IMR-90 (cell line): Measurements from ENCODE around the gene NAGS. TPM values are rescaled to one million over a fixed set of nuclear protein-coding genes. Genes with fewer than 3 reads are reported as not detected.

Source experiments
- ATAC-seq: fragments of 200-7000 bp; cut with Tn5 transposase; 2 replicates; pipeline ENCODE4 v1.9.1; 2020; ENCODE audit warnings: low read depth, mild to moderate bottlenecking, moderate library complexity
- BruUV-seq: library from RNA; stranded (reverse); fragments of 400-500 nt; replicated peaks from 2 replicates; lab custom pipeline; 2021; lab: Mats Ljungman, UMichigan
- CTCF ChIA-PET: fragments of 300-600 bp; formaldehyde crosslinking; extraction: SDS; loops from one replicate; lab custom pipeline; 2021; ENCODE audit warnings: antibody characterized with exemption; lab: Yijun Ruan, JAX
- POLR2A ChIA-PET: fragments of 300-600 bp; sonication (Branson Sonifier 250); formaldehyde crosslinking; loops from one replicate; lab custom pipeline; 2022; ENCODE audit warnings: antibody characterized with exemption; ENCODE audit not compliant: unreplicated experiment; lab: Charles Lee
- DNase-seq: peaks from one replicate; pipeline ENCODE4 v3.0.0; 2013
- H2AFZ ChIP-seq: replicated peaks from 2 replicates; pipeline ENCODE3; 2013; ENCODE audit warnings: low read length, mild to moderate bottlenecking; ENCODE audit not compliant: poor library complexity
- H2AK5ac ChIP-seq: 2 replicates; pipeline ENCODE4 v1.6.1; 2013; ENCODE audit warnings: low read depth, low read length, inconsistent platforms
- H2AK9ac ChIP-seq: replicated peaks from 2 replicates; pipeline ENCODE3; 2013; ENCODE audit warnings: mild to moderate bottlenecking, low read depth, low read length, moderate library complexity; ENCODE audit not compliant: poor library complexity
- H2BK120ac ChIP-seq: 2 replicates; pipeline ENCODE4 v1.6.1; 2013; ENCODE audit warnings: low read depth, low read length, inconsistent platforms
- H2BK15ac ChIP-seq: 3 replicates; pipeline ENCODE4 v1.6.1; 2013; ENCODE audit warnings: low read depth, low read length, inconsistent platforms
- H2BK20ac ChIP-seq: 2 replicates; pipeline ENCODE4 v1.6.1; 2013; ENCODE audit warnings: low read depth, mild to moderate bottlenecking, inconsistent platforms, low read length, moderate library complexity
- H2BK5ac ChIP-seq: 2 replicates; pipeline ENCODE4 v1.6.1; 2013; ENCODE audit warnings: mild to moderate bottlenecking, low read depth, low read length, inconsistent platforms; ENCODE audit not compliant: poor library complexity, severe bottlenecking
- H3K14ac ChIP-seq: replicated peaks from 2 replicates; pipeline ENCODE4 v1.6.1; 2013; ENCODE audit warnings: low read depth, low read length, inconsistent platforms
- H3K18ac ChIP-seq: 2 replicates; pipeline ENCODE4 v1.6.1; 2013; ENCODE audit warnings: low read depth, low read length, control low read depth
- H3K23ac ChIP-seq: 2 replicates; pipeline ENCODE4 v1.6.1; 2013; ENCODE audit warnings: low read depth, low read length, inconsistent platforms
- H3K27ac ChIP-seq: 2 replicates; pipeline ENCODE4 v1.5.1; 2013; ENCODE audit warnings: mild to moderate bottlenecking, control low read depth, low read length; ENCODE audit not compliant: insufficient read depth
- H3K27me3 ChIP-seq: 2 replicates; pipeline ENCODE4 v1.6.1; 2013; ENCODE audit warnings: low read length; ENCODE audit not compliant: control insufficient read depth, insufficient read depth
- H3K36me3 ChIP-seq: 2 replicates; pipeline ENCODE4 v1.6.1; 2013; ENCODE audit warnings: low read length, mixed read lengths; ENCODE audit not compliant: control insufficient read depth, insufficient read depth
- H3K4ac ChIP-seq: 2 replicates; pipeline ENCODE4 v1.6.1; 2013; ENCODE audit warnings: low read depth, low read length, inconsistent platforms
- H3K4me1 ChIP-seq: 2 replicates; pipeline ENCODE4 v1.6.1; 2013; ENCODE audit warnings: low read length, mixed read lengths; ENCODE audit not compliant: control insufficient read depth, insufficient read depth
- H3K4me2 ChIP-seq: 2 replicates; pipeline ENCODE4 v1.6.1; 2013; ENCODE audit warnings: low read depth, mild to moderate bottlenecking, control low read depth, low read length, moderate library complexity
- H3K4me3 ChIP-seq: 2 replicates; pipeline ENCODE4 v1.5.1; 2013; ENCODE audit warnings: low read depth, mild to moderate bottlenecking, control low read depth, low read length, moderate library complexity; ENCODE audit not compliant: insufficient read depth
- H3K56ac ChIP-seq: 2 replicates; pipeline ENCODE4 v1.6.1; 2013; ENCODE audit warnings: low read length, inconsistent platforms; ENCODE audit not compliant: insufficient read depth; ENCODE audit errors: extremely low read depth
- H3K79me1 ChIP-seq, 2 experiments: 2 replicates each; pipeline ENCODE4 v1.6.1; 2013; ENCODE audit warnings: low read length in 2 of 2, inconsistent platforms in 1 of 2, low read depth in 1 of 2
- H3K9ac ChIP-seq: 2 replicates; pipeline ENCODE4 v1.6.1; 2013; ENCODE audit warnings: low read depth, low read length, control low read depth
- H3K9me1 ChIP-seq: 2 replicates; pipeline ENCODE4 v1.6.1; 2013; ENCODE audit warnings: low read length, inconsistent platforms; ENCODE audit not compliant: insufficient read depth
- H3K9me3 ChIP-seq: 2 replicates; pipeline ENCODE4 v1.6.1; 2013; ENCODE audit warnings: low read length; ENCODE audit not compliant: control insufficient read depth, insufficient read depth
- H4K20me1 ChIP-seq: 2 replicates; pipeline ENCODE4 v1.6.1; 2013; ENCODE audit warnings: low read length, inconsistent platforms; ENCODE audit not compliant: insufficient read depth
- H4K5ac ChIP-seq: 2 replicates; pipeline ENCODE4 v1.6.1; 2013; ENCODE audit warnings: mild to moderate bottlenecking, low read depth, low read length, control low read depth
- H4K8ac ChIP-seq, 2 experiments: 2 replicates each; pipeline ENCODE4 v1.6.1; 2013; ENCODE audit warnings: low read depth in 2 of 2, low read length in 2 of 2, control low read depth in 1 of 2, inconsistent platforms in 1 of 2
- H4K91ac ChIP-seq: 2 replicates; pipeline ENCODE4 v1.6.1; 2013; ENCODE audit warnings: low read depth, low read length, inconsistent platforms; ENCODE audit not compliant: insufficient read depth
- BHLHE40 ChIP-seq: fragments of 150-350 bp; IDR thresholded peaks from 2 replicates; pipeline ENCODE4 v1.6.1; 2016; ENCODE audit warnings: mild to moderate bottlenecking, low read depth, low read length
- CEBPB ChIP-seq: IDR thresholded peaks from 2 replicates; pipeline ENCODE4 v1.6.1; 2012; ENCODE audit warnings: low read depth, low read length, improper control_type of control experiment
- CHD1 ChIP-seq: IDR thresholded peaks from 2 replicates; pipeline ENCODE4 v1.6.1; 2012; ENCODE audit warnings: low read depth, low read length, improper control_type of control experiment
- ELK1 ChIP-seq: fragments of 150-350 bp; IDR thresholded peaks from 2 replicates; pipeline ENCODE4 v1.6.1; 2016; ENCODE audit warnings: low read depth, mild to moderate bottlenecking, low read length, moderate library complexity, borderline replicate concordance
- FOS ChIP-seq: fragments of 150-350 bp; IDR thresholded peaks from 2 replicates; pipeline ENCODE4 v1.6.1; 2016; ENCODE audit warnings: low read depth, low read length
- MAFK ChIP-seq: IDR thresholded peaks from 2 replicates; pipeline ENCODE4 v1.6.1; 2012; ENCODE audit warnings: low read depth, low read length, improper control_type of control experiment
- MAZ ChIP-seq: IDR thresholded peaks from 2 replicates; pipeline ENCODE4 v1.6.1; 2012; ENCODE audit warnings: low read depth, mild to moderate bottlenecking, low read length, improper control_type of control experiment, moderate library complexity, borderline replicate concordance
- MXI1 ChIP-seq: IDR thresholded peaks from 2 replicates; pipeline ENCODE4 v1.6.1; 2012; ENCODE audit warnings: low read depth, mild to moderate bottlenecking, low read length, moderate library complexity, borderline replicate concordance
- NFE2L2 ChIP-seq: fragments of 150-350 bp; IDR thresholded peaks from 2 replicates; pipeline ENCODE4 v1.6.1; 2016; ENCODE audit warnings: low read depth, mild to moderate bottlenecking, low read length
- POLR2A ChIP-seq: IDR thresholded peaks from 2 replicates; pipeline ENCODE4 v1.6.1; 2012; ENCODE audit warnings: mild to moderate bottlenecking, low read depth, low read length
- RAD21 ChIP-seq: IDR thresholded peaks from 2 replicates; pipeline ENCODE4 v1.6.1; 2012; ENCODE audit warnings: low read length, improper control_type of control experiment
- RCOR1 ChIP-seq: IDR thresholded peaks from 2 replicates; pipeline ENCODE4 v1.6.1; 2012; ENCODE audit warnings: mild to moderate bottlenecking, low read length, improper control_type of control experiment; ENCODE audit not compliant: insufficient replicate concordance
- RFX5 ChIP-seq: IDR thresholded peaks from 2 replicates; pipeline ENCODE4 v1.8.0; 2012; ENCODE audit warnings: low read depth, mild to moderate bottlenecking, low read length, moderate library complexity
- SMC3 ChIP-seq: fragments of 150-350 bp; IDR thresholded peaks from 2 replicates; pipeline ENCODE4 v1.6.1; 2016; ENCODE audit warnings: low read depth, mild to moderate bottlenecking, antibody characterized with exemption, low read length, moderate library complexity
- WGBS, 2 experiments: methylation state at CpG; one replicate each; pipeline versions ENCODE4 v1.1.5 to v1.1.7; 2013; ENCODE audit warnings: missing lambda C conversion rate in 2 of 2; ENCODE audit not compliant: insufficient read length in 1 of 2; ENCODE audit errors: extremely low coverage in 2 of 2; 5-methylcytosine and 5-hydroxymethylcytosine counted together
- dilution Hi-C: fragments of 300-500 bp; cut with HindIII; formaldehyde crosslinking; loops from one replicate; pipeline ENCODE4 v1.14.3; 2018; ENCODE audit warnings: low sequenced_read_pairs; ENCODE audit not compliant: unreplicated experiment
- in situ Hi-C: fragments of 300-500 bp; cut with MboI; formaldehyde crosslinking; loops from 3 replicates; pipeline ENCODE4 v1.14.3; 2019; ENCODE audit warnings: low sequenced_read_pairs, inconsistent platforms, mixed read lengths
- intact Hi-C: fragments of 100-400 bp; cut with micrococcal nuclease; formaldehyde crosslinking; loops from 2 replicates; pipeline ENCODE4 v1.10.0; 2022
- polyA plus RNA-seq, 3 experiments: library from polyadenylated mRNA; depleted of rRNA; stranded (reverse); fragments of >200 nt; gene quantifications; 2 replicates each; pipeline ENCODE4 v1.2.3, GENCODE V29; 2012; ENCODE audit warnings: low replicate concordance in 1 of 3
- total RNA-seq: library from RNA; depleted of rRNA; stranded (reverse); fragments of >200 nt; gene quantifications from 2 replicates; pipeline ENCODE4 v1.2.3, GENCODE V29; 2012
- TF ChIP-seq, protein P1 (sequence below): fragments of 150-350 bp; IDR thresholded peaks from 2 replicates; pipeline ENCODE4 v1.6.1; 2017; ENCODE audit warnings: mild to moderate bottlenecking, antibody characterized with exemption, low read length, low read depth
- TF ChIP-seq, protein P2 (sequence below): conservative IDR thresholded peaks from 2 replicates; pipeline ENCODE4 v1.5.1; 2012; ENCODE audit warnings: mild to moderate bottlenecking, low read depth, low read length, improper control_type of control experiment

Gene NAGS
- total and polyA plus RNA-seq, 2 of the 4 experiments (the other 2 are of a cell fraction): 0.54 to 0.99 TPM

DNA sequence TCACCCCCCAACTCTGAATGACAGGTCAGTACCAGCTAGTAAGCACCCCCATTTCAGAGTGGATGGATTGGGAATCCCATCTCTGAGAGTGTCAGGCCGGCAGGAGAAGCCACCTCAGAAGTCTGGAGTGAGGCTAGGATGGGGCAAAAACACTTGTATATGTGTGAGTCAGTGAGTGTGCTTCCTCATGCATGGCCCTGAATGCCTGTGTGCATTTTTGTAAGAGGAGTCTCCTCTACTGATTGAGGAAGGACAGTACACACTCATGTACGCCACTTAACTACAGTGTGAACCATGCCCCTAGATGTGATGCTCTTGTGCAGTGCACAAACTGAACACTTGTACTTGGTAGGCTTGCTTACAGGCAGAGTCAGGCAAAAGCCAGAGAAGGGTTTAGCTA lies 22.3 kb upstream of the NAGS start:
- no peak overlapping the region for H4K91ac ChIP-seq
- WGBS, 2 experiments: no CpG with 5 or more reads among the region's 2 CpGs
- H3K4me3 ChIP-seq: no peak overlapping the region
- no peaks in the 10 kb centered on the region for H3K79me1 ChIP-seq
- ATAC-seq (no peak), DNase-seq (no peak)
- no peak overlapping the region for H2BK5ac ChIP-seq
- no peak overlapping the region for H2BK15ac ChIP-seq
- no peaks in the 10 kb centered on the region for H3K9me3 ChIP-seq
- POLR2A ChIA-PET: no interaction called here
- TF ChIP-seq SMC3 (no peak), MAZ (no peak), ELK1 (no peak), RFX5 (no peak), MAFK (no peak), BHLHE40 (no peak), CHD1 (no peak), RCOR1 (no peak), MXI1 (no peak), NFE2L2 (no peak), CEBPB (no peak), RAD21 (no peak), POLR2A (no peak), FOS (no peak)
- TF ChIP-seq, protein P1, sequence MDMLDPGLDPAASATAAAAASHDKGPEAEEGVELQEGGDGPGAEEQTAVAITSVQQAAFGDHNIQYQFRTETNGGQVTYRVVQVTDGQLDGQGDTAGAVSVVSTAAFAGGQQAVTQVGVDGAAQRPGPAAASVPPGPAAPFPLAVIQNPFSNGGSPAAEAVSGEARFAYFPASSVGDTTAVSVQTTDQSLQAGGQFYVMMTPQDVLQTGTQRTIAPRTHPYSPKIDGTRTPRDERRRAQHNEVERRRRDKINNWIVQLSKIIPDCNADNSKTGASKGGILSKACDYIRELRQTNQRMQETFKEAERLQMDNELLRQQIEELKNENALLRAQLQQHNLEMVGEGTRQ: no peak
- TF ChIP-seq, protein P2, sequence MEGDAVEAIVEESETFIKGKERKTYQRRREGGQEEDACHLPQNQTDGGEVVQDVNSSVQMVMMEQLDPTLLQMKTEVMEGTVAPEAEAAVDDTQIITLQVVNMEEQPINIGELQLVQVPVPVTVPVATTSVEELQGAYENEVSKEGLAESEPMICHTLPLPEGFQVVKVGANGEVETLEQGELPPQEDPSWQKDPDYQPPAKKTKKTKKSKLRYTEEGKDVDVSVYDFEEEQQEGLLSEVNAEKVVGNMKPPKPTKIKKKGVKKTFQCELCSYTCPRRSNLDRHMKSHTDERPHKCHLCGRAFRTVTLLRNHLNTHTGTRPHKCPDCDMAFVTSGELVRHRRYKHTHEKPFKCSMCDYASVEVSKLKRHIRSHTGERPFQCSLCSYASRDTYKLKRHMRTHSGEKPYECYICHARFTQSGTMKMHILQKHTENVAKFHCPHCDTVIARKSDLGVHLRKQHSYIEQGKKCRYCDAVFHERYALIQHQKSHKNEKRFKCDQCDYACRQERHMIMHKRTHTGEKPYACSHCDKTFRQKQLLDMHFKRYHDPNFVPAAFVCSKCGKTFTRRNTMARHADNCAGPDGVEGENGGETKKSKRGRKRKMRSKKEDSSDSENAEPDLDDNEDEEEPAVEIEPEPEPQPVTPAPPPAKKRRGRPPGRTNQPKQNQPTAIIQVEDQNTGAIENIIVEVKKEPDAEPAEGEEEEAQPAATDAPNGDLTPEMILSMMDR: no peak
- no peak overlapping the region for H2AK9ac ChIP-seq
- H3K27ac ChIP-seq: no peak overlapping the region
- H4K8ac ChIP-seq: no peak overlapping the region
- H3K14ac ChIP-seq: no peak overlapping the region
- no peaks in the 10 kb centered on the region for H3K36me3 ChIP-seq
- no peak overlapping the region for H3K18ac ChIP-seq
- H4K5ac ChIP-seq: no peak overlapping the region
- no peak overlapping the region for H2BK20ac ChIP-seq
- H2BK120ac ChIP-seq: no peak overlapping the region
- no peak overlapping the region for H3K4me2 ChIP-seq
- no TSS peak for BruUV-seq
- no peaks in the 10 kb centered on the region for H4K20me1 ChIP-seq
- H3K4ac ChIP-seq: no peak overlapping the region
- H3K56ac ChIP-seq: no peak overlapping the region
- in situ Hi-C loops: no loop called here
- no peaks in the 10 kb centered on the region for H3K9me1 ChIP-seq
- H2AK5ac ChIP-seq: no peak overlapping the region
- dilution Hi-C loops: no loop called here
- peaks cover 2% of the 10 kb centered on the region; the same call in 1 of the 2 replicates for H3K4me1 ChIP-seq
- no peak overlapping the region for H2AFZ ChIP-seq
- peaks cover 79% of the 10 kb centered on the region for H3K27me3 ChIP-seq
- H3K9ac ChIP-seq: no peak overlapping the region
- CTCF ChIA-PET: interaction anchor here (1.2 kb wide), 1 partner anchor 19 kb away, joined by 6 read pairs; no protein-coding TSS in a partner anchor
- intact Hi-C loops: no loop called here
- H3K23ac ChIP-seq: no peak overlapping the region
